ENCODE results near the gene PDGFD. TPM values are rescaled to one million over a fixed set of nuclear protein-coding genes. Genes with fewer than 3 reads are reported as not detected.
A peak's percentile ranks its signal among the peaks of the same experiment; 100 is the strongest.

PDGFD gene
- total and polyA plus RNA-seq, 2 donors (not counting 1 experiment from before 2014, with no cell fraction given): 1.3 TPM

GRCh38 chr11:104200688-104201087 is 36.7 kb upstream of the PDGFD start:
- H4K20me1 ChIP-seq (ENCODE audit: control insufficient read depth, extremely low read depth, insufficient read depth, low read length): no peaks in the 10 kb centered on the region
- no peaks in the 10 kb centered on the region for H3K79me2 ChIP-seq (ENCODE audit: control insufficient read depth, insufficient read depth, low read length)
- no peak for TF ChIP-seq CTCF (conservative IDR thresholded peaks at IDR 0.05 in 1 of 2, IDR thresholded peaks at IDR 0.05 in 1 of 2; ENCODE audit: low read depth in 1 of 2, low read length in 2 of 2)
- TF ChIP-seq EZH2 (IDR thresholded peaks at IDR 0.05; ENCODE audit: low read length, missing control alignments): no peak
- no peaks in the 10 kb centered on the region for H3K9me3 ChIP-seq (ENCODE audit: control insufficient read depth, insufficient read depth, low read depth, low read length)
- no peak overlapping the region for H2AFZ ChIP-seq (ENCODE audit: low read length)
- no peak overlapping the region for H3K27ac ChIP-seq (ENCODE audit: insufficient read depth, low read length)
- DNase-seq (ENCODE audit: low read depth in 2 of 2): no peak
- H3K27me3 ChIP-seq (ENCODE audit: control insufficient read depth, insufficient read depth, low read length): no peaks in the 10 kb centered on the region
- H3K9ac ChIP-seq (ENCODE audit: insufficient read depth, low read length): no peak overlapping the region
- H3K4me2 ChIP-seq (ENCODE audit: extremely low read depth, insufficient read depth, low read length): no peak overlapping the region
- no peaks in the 10 kb centered on the region for H3K36me3 ChIP-seq (ENCODE audit: control insufficient read depth, insufficient read depth, low read length)
- H3K4me1 ChIP-seq (ENCODE audit: control insufficient read depth, extremely low read depth, insufficient read depth, low read length): no peaks in the 10 kb centered on the region
- H3K4me3 ChIP-seq (replicated peaks in 1 of 4; ENCODE audit: control extremely low read depth in 1 of 4, insufficient read depth in 1 of 4, low read depth in 3 of 4, low read length in 4 of 4): no peak overlapping the region

GRCh38 chr11:104199053-104199452 is 35.1 kb upstream of the PDGFD start:
- no peaks in the 10 kb centered on the region for H3K27me3 ChIP-seq (ENCODE audit: control insufficient read depth, insufficient read depth, low read length)
- H3K4me1 ChIP-seq (ENCODE audit: control insufficient read depth, extremely low read depth, insufficient read depth, low read length): no peaks in the 10 kb centered on the region
- no peak overlapping the region for H3K27ac ChIP-seq (ENCODE audit: insufficient read depth, low read length)
- H3K36me3 ChIP-seq (ENCODE audit: control insufficient read depth, insufficient read depth, low read length): no peaks in the 10 kb centered on the region
- no peaks in the 10 kb centered on the region for H4K20me1 ChIP-seq (ENCODE audit: control insufficient read depth, extremely low read depth, insufficient read depth, low read length)
- no peak overlapping the region for H2AFZ ChIP-seq (ENCODE audit: low read length)
- no peak overlapping the region for H3K4me2 ChIP-seq (ENCODE audit: extremely low read depth, insufficient read depth, low read length)
- H3K9me3 ChIP-seq (ENCODE audit: control insufficient read depth, insufficient read depth, low read depth, low read length): no peaks in the 10 kb centered on the region
- H3K9ac ChIP-seq (ENCODE audit: insufficient read depth, low read length): no peak overlapping the region
- TF ChIP-seq CTCF (conservative IDR thresholded peaks at IDR 0.05 in 1 of 2, IDR thresholded peaks at IDR 0.05 in 1 of 2; ENCODE audit: low read depth in 1 of 2, low read length in 2 of 2): no peak
- H3K4me3 ChIP-seq (replicated peaks in 1 of 4; ENCODE audit: control extremely low read depth in 1 of 4, insufficient read depth in 1 of 4, low read depth in 3 of 4, low read length in 4 of 4): no peak overlapping the region
- no peak for DNase-seq (ENCODE audit: low read depth in 2 of 2)
- H3K79me2 ChIP-seq (ENCODE audit: control insufficient read depth, insufficient read depth, low read length): no peaks in the 10 kb centered on the region

GRCh38 chr11:104198576-104198975 is 34.6 kb upstream of the PDGFD start:
- Histone ChIP-seq H2AFZ (ENCODE audit: low read length) (no peak overlapping the region), H3K9ac (ENCODE audit: insufficient read depth, low read length) (no peak overlapping the region)
- DNase-seq (ENCODE audit: low read depth in 2 of 2): peak in 1 of 2 donors; percentile 67

More at GRCh38 chr11:104198576-104198975, 34.6 kb upstream of the PDGFD start:
- no peaks in the 10 kb centered on the region for H3K79me2 ChIP-seq (ENCODE audit: control insufficient read depth, insufficient read depth, low read length)
- H3K4me2 ChIP-seq (ENCODE audit: extremely low read depth, insufficient read depth, low read length): no peak overlapping the region
- no peak for TF ChIP-seq CTCF (conservative IDR thresholded peaks at IDR 0.05 in 1 of 2, IDR thresholded peaks at IDR 0.05 in 1 of 2; ENCODE audit: low read depth in 1 of 2, low read length in 2 of 2)
- no peak overlapping the region for H3K4me3 ChIP-seq (replicated peaks in 1 of 4; ENCODE audit: control extremely low read depth in 1 of 4, insufficient read depth in 1 of 4, low read depth in 3 of 4, low read length in 4 of 4)
- H3K4me1 ChIP-seq (ENCODE audit: control insufficient read depth, extremely low read depth, insufficient read depth, low read length): no peaks in the 10 kb centered on the region
- H4K20me1 ChIP-seq (ENCODE audit: control insufficient read depth, extremely low read depth, insufficient read depth, low read length): no peaks in the 10 kb centered on the region
- no peaks in the 10 kb centered on the region for H3K36me3 ChIP-seq (ENCODE audit: control insufficient read depth, insufficient read depth, low read length)
- no peaks in the 10 kb centered on the region for H3K9me3 ChIP-seq (ENCODE audit: control insufficient read depth, insufficient read depth, low read depth, low read length)
- no peak overlapping the region for H3K27ac ChIP-seq (ENCODE audit: insufficient read depth, low read length)
- no peaks in the 10 kb centered on the region for H3K27me3 ChIP-seq (ENCODE audit: control insufficient read depth, insufficient read depth, low read length)
